Stimulated activated CD4-positive, alpha-beta T cell treated with anti-CD3 and anti-CD28 coated beads, Interleukin-2, amount 100 ng/mL, for 4 hours (primary cell): ENCODE results near the gene FBXW7.

Experiments
- DNase-seq: peaks from one replicate; pipeline ENCODE4 v3.0.0-alpha.2; 2020; ENCODE audit warnings: low read depth

The FBXW7 gene

DNA sequence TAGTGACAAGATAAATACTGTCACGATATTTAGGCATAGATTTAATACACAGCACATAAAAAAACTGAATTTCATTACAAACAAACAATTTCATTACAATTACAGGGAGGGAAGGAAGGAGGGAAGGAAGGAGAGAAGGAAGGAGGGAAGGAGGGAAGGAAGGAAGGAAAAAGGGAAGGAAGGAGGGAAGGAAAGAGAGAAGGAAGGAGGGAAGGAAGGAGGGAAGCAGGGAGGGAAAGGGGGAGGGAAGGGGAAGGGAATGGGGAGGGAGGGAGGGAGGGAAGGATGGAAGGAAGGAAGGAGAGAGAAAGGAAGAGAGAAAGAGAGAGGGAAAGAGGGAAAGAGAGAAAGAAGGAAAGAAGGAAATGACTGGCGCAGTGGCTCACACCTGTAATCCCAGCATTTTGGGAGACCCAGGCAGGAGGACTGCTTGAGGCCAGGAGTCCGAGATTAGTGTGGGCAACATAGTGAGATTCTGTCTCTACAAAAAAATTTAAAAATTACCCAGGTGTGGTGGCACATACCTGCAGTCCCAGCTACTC is 64.6 kb downstream of the FBXW7 start:
- DNase-seq: no peak

DNA sequence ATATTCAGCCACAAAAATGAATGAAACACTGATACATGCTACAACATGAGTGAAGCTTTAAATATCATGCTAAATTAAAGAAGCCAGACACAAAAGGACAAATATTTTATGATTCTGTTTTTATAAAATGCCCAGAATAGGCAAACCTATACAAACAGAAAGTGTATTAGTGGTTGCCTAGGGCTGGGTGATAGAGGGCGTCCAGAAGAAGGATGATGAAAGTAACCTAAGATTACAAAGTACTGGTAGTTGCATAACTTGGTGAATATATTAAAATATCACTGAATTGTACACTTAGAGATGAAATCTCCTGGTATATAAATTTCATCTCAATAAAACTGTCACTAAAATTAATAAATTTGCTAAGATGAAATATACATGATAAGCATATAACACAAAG is 67.5 kb downstream of the FBXW7 start:
- no peak for DNase-seq

DNA sequence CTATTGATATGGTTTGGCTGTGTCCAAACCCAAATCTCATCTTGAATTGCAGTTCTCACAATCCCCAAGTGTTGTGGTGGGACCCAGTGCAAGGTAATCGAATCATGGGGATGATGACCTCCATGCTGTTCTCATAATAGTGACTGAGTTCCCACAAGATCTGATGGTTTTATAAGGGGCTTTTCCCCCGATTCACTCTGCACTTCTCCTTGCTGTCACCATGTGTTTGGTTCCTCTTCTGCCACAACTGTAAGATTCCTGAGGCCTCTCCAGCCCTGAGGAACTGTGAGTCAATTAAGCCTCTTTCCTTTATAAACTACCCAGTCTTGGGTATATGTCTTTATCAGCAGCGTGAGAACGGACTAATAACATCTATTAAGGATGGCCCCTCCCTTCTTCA is 68.8 kb downstream of the FBXW7 start:
- no peak for DNase-seq

DNA sequence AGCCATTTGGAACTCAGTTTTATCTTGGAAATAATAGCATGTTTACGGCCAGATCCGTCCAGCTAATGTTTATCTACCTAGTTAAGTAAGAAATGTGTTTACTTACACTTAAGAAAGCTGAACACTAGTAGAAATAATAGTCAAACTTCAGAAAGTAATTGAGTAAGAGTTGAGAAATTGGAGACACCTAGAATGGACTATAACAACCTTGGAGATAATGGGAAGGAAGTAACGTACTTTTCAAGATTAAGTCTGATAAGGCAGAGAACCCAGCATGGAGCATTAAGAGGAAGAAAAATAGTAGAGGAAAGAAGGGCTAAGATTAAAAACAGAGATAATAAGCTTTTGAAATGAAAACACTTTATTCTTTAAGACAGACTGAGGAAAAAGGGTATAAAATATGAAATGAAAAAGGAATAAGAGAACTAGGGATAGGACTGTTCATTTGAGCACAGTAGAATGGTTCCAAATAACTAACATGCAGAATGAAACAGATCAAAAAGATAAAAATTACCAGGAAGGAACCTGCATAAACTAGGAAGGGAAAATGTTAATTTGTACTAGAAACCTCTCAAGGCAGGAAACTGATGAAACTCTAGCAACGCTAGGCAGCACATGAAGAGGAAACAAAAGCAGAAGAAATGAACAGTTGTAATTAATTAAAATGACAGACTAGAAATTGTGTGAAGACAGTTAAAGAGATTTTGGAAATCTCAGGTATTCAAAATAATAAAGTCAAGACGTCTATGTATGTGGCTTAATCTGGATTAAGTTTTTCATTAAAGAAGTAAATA is 71.7 kb downstream of the FBXW7 start:
- no peak for DNase-seq

DNA sequence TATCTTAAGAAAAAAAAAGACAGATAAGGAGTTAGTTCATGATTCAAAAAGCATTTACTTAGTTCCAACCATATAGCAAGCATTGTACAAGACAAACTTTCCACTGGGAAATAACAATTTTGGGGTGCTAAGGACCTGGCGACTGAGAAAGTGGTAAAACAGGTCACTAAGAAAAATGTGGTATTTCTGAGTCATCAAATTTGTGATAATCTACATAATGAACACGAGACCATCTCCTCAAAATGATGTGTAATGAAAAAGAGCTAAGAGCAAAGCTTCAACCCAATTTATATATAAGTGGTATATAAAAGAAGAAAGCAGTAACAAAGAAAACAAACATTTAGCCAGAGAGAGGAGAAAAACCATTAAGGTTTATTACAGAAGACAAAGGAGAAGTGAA is 72.3 kb downstream of the FBXW7 start:
- DNase-seq: no peak

DNA sequence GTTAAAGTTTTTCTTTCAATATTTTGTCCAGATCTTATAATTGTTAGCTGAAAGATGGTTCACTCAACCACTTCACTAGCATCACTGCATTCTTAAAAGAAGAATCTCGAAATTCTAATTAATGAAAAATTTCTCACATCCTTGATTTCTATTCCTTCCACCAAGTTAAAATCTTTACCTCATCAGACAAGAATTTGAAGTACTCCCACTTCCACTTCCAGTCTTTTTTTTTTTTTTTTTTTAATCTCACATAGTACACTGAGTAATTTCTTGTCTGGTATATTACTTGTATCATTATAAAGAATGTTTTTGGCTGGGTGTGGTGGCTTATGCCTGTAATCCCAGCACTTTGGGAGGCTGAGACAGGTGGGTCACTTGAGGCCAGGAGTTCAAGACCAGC is 73.2 kb downstream of the FBXW7 start:
- DNase-seq: no peak

DNA sequence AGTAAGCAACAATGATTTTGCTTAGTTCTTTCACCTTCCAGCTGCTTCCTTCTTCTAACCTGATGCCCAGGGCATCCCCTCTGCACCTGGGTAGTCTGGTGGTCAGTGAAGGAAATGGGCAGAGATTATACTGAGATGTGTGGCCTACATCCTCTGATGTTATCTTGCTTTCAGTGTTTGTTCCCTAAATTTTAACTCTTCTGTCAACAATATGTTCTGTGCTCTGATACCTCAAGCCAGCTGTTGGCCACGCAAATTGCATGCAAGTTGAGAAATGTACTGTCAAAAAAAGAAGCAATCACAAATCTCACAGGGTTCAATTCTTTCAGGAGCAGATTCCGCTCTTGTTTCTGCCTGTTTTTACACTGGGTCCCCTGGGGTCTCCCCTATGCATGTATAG is 73.8 kb downstream of the FBXW7 start:
- DNase-seq: no peak

DNA sequence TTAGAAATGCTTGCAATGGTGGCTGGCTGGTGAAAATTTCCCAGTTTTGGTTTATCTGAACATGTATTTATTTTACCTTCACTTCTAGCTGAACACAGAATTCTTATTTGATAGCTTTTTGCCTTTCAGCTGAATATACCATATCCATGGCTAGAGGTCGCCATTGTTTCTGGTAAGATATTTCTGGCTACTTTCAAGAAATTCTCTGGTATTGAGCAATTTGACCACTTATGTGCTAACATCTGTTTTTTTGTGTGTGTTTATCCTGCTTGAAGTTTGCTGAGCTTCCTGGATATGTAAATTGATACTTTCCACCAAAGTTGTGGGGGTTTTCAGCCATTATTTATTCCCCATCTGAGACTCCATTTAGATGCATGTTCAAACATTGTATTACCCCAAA is 75.4 kb downstream of the FBXW7 start:
- DNase-seq: no peak

DNA sequence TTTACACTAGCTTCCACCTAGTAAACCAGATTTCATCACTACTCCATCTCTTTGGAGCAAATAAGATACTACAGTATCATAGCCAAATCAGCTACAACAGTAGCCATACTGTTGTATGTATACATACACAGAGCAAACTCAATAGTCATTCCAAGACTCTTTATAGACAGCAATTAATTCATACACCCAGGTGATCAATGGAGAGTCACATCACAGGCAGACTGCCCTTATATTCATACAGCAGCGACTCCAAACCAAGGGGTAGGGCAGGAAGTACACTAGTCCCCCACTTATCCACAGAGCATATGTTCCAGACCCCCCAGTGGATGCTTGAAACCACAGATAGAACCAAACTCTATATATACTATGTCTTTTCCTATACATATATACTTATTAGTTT is 76.6 kb downstream of the FBXW7 start:
- DNase-seq: no peak

DNA sequence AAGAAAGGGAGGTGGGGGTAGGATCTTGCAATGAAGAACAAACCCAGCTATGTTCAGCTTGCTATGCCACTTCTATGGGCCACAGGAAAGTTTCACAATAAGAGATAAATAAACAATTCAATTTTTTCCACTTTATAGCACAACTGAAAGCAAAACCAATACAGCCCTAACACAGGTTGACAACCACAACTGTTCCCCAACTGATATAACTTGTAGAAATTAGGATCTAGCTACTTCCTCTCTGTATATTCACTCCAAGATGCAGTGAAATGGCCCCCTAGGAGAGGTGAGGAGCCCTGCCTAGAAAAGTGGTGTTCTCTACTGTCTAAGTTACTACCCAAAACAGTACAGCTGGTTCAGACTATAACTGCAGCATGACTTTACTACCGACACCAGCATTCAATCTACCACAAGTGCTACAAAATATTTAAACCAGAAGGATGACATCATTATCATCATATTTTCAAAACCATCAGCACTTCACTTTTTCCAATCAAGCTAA is 77.0 kb downstream of the FBXW7 start:
- no peak for DNase-seq

DNA sequence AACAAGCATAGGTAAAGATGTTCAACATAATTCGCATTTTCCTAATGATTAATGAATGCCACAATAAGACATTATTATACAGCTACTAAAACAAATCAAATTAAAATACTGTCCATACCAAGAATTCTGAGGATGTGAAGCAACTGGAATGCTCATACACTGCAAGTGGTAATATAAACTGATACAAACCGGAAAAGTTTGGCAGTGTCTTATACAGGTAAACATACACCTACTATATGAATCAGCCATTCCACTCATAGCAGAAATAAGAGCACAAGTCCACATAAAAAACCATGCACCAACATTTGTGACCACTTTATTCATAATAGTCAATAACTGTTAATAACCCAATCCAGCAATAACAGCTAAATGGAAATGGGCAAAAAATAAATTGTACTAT is 79.3 kb downstream of the FBXW7 start:
- no peak for DNase-seq

DNA sequence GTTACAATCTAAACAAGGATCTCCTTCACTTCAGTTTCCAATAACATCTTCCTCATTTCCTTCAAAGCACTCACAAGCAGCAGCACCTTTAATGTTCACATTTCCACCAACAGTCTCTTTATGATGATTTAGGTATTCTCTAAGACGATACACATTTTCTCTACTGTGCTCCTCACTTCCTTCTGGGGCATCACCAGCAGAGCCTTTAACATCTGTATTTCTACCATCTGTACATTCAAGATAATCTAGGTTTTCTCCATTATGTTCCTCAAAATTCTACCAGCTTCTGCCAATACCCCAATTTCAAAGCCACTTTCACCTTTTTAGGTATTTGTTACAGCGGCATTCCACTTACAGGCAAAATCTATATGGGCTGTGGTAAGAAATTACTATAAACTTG is 80.6 kb downstream of the FBXW7 start:
- no peak for DNase-seq

DNA sequence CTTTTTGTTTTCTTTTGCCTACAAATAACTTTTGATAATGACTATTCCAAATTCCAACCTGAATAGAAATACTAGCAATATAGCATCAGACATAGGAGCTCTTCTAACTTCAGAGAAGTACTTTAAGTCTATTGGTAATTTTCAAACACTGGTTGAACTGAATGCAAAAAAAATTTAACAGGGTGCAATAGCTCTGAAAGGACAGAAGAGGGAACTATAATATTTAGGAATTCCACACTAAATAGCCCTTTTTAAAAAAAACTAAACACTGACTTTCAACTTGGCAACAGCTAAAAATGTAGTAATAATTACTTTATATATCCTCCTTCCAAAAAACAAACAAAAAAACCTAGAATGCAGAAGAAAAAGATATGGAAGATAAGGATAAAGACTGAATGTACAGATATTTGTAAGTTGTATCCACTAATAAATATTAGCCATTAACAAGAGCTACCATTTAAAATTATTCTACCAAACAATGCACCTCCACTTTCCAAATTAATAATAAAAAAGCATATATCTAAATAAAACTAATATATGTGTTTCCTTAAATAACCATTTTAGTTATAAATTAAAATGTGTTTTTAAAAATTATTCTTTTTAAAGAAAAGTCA is 81.4 kb downstream of the FBXW7 start:
- no peak for DNase-seq

DNA sequence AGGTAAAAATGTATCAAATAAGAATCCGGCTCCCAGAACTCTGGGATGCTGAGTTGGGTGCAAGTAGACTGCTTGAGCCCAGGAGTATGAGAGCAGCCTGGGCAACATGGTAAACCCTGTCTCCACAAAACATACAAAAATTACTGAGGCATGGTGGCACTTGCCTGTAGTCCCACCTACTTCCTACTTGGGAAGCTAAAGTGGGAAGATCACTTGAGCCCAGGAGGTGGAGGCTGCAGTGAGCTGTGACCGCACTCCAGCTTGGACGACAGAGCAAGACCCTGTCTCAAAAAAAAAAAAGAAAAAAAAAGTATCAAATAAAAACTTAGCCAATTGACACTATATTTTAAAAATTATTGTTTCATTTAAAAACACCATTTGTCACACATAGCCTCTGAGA is 84.4 kb downstream of the FBXW7 start:
- DNase-seq: no peak

DNA sequence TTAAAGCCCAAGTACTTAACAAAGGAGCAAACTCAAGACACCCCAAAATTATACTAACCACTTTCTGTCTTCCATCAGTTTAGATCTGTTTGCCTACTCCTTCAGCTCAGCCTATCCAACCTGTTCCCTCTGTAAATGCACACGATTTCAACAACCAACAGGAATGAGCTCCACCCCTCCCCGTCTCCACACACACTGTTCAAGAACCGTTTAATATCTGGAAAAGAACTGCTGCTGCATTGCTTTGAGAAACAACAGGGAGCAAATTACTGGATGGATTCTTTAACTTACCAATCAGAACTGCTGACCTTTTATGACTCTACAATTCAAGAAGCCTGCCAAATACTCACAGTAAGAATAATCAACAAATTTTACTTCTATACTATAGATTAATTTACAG is 87.0 kb downstream of the FBXW7 start:
- no peak for DNase-seq

DNA sequence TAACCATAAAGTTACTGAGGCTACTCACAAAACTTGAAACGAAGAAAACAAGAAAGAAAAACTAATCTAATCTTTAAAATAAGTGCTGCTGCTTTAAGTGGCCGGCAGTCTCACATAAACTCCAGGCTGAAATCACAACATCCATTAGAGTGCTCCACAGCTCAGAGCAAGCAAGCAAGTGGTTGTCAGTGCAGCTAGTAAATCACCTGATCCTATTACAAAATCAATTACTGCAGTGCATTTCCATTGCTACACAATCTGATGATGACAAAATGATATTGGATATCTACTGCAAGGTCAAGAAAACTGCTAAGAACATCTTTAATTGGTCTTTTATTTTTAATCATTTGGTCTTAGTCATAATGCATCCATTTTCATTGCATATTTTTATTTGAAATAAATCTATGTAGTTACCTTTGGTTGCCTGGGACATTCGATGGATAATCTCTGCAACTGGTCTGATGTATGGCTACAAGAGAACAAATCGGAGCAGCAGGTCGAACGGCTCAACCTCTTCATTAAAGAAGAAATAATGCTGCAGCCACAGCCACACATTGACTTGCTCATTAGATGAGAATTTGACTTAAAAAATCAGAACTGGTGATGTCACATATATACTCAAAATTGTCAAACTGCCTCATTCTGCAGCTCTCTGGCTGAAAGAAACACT is 87.7 kb downstream of the FBXW7 start:
- DNase-seq: no peak

DNA sequence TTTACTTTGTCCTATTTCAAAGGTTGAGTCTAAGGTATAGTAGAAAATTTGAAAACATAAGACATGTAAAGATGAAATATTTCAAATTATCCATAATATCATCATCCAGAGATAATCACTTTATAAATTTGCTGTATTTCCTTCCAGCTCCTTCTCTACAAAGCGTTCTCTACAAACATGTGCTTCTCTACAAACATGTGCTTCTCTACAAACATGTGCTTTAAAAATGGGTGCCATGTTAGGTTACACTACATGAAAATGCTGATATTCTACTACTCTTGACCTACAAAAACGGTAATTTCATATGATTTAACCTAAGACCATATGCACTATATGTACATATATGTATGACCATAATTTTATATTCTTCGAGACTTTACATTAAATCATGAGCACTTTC is 92.0 kb downstream of the FBXW7 start:
- DNase-seq: no peak

DNA sequence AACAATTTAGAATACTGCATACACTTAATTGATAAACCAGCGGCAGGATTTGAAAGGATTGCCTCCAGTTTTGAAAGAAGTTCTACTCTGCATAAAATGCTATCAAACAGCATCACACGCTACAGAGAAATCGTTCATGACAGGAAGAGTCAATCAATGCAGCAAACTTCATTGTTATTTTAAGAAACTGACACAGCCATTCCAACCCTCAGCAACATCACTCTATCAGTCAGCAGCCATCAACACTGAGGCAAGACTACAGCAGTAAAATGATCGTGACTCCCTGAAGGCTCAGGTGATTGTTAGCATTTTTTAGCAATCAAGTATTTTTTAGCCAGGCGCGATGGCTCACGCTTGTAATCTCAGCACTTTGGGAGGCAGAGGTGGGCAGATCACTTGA is 98.3 kb downstream of the FBXW7 start:
- no peak for DNase-seq

DNA sequence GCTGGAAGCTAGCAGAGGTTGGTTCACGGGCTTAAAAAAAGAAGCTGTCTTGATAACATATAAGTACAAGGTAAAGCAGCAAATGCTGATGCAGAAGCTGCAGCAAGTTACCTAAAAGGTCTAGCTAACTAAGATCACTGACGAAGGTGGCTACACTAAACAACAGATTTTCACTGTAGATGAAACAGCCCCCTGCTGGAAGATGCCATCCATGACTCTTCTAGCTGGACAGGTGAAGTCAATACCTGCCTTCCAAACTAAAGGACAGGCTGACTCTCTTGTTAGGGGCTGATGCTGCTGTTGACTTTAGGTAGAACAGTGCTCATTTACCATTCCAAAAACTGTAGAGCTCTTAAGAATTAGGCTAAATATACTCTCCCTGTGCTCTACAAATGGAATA is 99.5 kb downstream of the FBXW7 start:
- DNase-seq: no peak

DNA sequence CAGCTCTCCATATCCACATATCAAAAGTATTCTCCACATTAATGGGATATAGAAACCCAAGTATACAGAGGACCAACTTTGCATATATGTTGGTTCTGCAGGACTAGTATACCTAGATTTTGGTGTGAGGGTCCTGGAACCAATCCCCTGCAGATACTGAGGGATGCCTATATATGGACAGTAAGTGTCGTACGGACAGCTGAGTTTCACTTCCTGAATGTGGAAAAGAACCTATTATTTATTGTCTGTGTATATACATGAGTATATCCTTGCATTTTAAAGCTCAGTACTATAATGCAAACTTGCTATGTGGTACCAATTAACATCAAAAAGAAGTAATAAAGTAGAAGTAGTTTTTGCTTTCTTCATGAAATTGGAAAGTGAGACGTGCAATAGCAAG is 101.9 kb downstream of the FBXW7 start:
- no peak for DNase-seq

DNA sequence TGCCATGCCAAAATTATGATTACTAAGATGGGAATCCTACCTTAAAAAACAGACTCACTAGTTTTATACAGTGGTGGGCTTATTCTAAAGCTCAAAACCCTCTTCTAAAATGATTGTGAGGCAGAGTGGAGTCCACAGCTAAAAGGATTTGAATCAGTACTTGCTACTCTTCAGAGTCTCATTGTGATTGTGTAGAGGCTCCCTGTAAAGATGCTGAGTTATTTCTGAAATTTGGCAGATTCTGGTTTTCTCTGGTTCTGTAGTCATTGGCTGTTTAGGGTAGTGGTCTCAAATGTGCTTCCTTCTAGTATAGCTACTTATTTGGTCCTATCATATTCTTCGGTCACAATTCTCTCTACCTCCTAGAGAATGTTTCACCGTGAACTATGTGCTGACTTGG is 104.1 kb downstream of the FBXW7 start:
- DNase-seq: no peak

DNA sequence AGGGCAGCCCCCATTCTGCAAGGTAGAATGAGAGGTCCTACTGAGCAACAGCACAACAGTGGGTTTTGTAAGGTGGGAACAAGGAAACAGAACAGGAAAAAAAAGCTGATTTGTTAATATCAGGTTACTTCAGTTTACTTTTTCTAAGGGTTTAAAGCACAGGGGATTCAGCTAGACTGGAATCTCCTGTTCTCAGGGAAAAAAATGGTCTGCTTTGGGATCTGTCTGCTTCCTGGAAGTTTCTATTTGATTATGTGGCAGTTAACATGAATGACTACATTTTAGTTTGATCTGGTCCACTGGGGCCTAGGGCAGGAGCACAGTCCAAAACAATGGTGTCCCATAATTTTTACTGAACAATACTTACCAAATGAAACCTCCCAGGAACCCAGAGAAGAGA is 104.6 kb downstream of the FBXW7 start:
- DNase-seq: no peak

DNA sequence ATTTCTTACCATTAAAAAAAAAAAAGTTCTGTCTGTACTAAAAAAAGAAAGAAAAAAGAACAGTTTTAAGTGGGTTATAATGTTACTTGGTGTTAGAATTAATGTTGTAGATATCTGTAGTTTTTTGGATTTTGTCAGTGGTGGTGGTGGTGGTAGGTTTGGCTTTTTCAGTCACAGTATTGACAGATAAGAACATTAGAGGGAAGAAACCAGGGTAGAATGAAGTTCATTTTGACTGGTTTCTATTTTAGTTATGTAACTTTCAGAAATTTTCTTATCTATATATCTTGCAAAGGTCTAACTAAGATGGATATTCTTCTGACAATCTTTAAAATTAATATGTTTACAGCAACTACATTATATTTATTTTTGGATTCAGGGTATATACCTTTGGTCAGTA is 105.4 kb downstream of the FBXW7 start:
- DNase-seq: no peak
